GM12878 (cell line): ENCODE measurements around the gene LARGE1. TPM values are rescaled to one million over a fixed set of nuclear protein-coding genes. Genes with fewer than 3 reads are reported as not detected.
A peak's percentile ranks its signal among the peaks of the same experiment; 100 is the strongest.

Experiments
- BCLAF1 ChIP-seq: fragments of 450-650 bp; IDR thresholded peaks from 2 replicates; pipeline ENCODE4 v1.6.1; 2017; ENCODE audit warnings: antibody characterized with exemption, mild to moderate bottlenecking, moderate library complexity
- BRCA1 ChIP-seq: IDR thresholded peaks from 2 replicates; pipeline ENCODE4 v1.6.1; 2011; ENCODE audit warnings: low read depth, low read length, improper control_type of control experiment
- E4F1 ChIP-seq: fragments of 450-650 bp; IDR thresholded peaks from 2 replicates; pipeline ENCODE4 v1.6.1; 2018; ENCODE audit warnings: borderline replicate concordance, mild to moderate bottlenecking; ENCODE audit not compliant: partially characterized antibody
- FOS ChIP-seq: IDR thresholded peaks from 3 replicates; pipeline ENCODE4 v1.6.1; 2011; ENCODE audit warnings: borderline replicate concordance; ENCODE audit not compliant: insufficient read length; ENCODE audit errors: extremely low read depth
- FOXM1 ChIP-seq: IDR thresholded peaks from 2 replicates; pipeline ENCODE4 v1.6.1; 2012; ENCODE audit warnings: low read depth, mild to moderate bottlenecking, inconsistent platforms, low read length, moderate library complexity
- HCFC1 ChIP-seq: fragments of 150-350 bp; IDR thresholded peaks from 2 replicates; pipeline ENCODE4 v1.6.1; 2014; ENCODE audit warnings: low read length
- HDGF ChIP-seq: fragments of 450-650 bp; IDR thresholded peaks from 2 replicates; pipeline ENCODE4 v1.6.1; 2016; ENCODE audit warnings: antibody characterized with exemption
- IKZF2 ChIP-seq, 2 experiments: fragments of 450-650 bp; IDR thresholded peaks; 2 replicates each; pipeline ENCODE4 v1.6.1; 2017; ENCODE audit warnings: mild to moderate bottlenecking in 2 of 2, moderate library complexity in 2 of 2
- JUNB ChIP-seq: IDR thresholded peaks from 2 replicates; pipeline ENCODE4 v1.6.1; 2016; ENCODE audit warnings: antibody characterized with exemption, mild to moderate bottlenecking
- MEF2B ChIP-seq: fragments of 450-650 bp; IDR thresholded peaks from 2 replicates; pipeline ENCODE4 v1.6.1; 2018; ENCODE audit warnings: mild to moderate bottlenecking, moderate library complexity; ENCODE audit not compliant: partially characterized antibody, poor library complexity, severe bottlenecking
- NFXL1 ChIP-seq: fragments of 450-650 bp; IDR thresholded peaks from 2 replicates; pipeline ENCODE4 v1.6.1; 2017; ENCODE audit warnings: antibody characterized with exemption, mild to moderate bottlenecking, borderline replicate concordance
- PBX3 ChIP-seq: IDR thresholded peaks from 2 replicates; pipeline ENCODE4 v1.6.1; 2011; ENCODE audit warnings: mild to moderate bottlenecking, low read depth, low read length, moderate library complexity; ENCODE audit not compliant: insufficient replicate concordance
- PML ChIP-seq: IDR thresholded peaks from 2 replicates; pipeline ENCODE4 v1.6.1; 2012; ENCODE audit warnings: low read length, inconsistent platforms
- POU2F2 ChIP-seq: IDR thresholded peaks from 3 replicates; pipeline ENCODE4 v1.6.1; 2011; ENCODE audit warnings: low read depth, mild to moderate bottlenecking, low read length, borderline replicate concordance
- RAD21 ChIP-seq: IDR thresholded peaks from 2 replicates; pipeline ENCODE4 v1.6.1; 2011; ENCODE audit warnings: mild to moderate bottlenecking, low read depth, low read length, moderate library complexity; ENCODE audit not compliant: insufficient read depth
- RB1 ChIP-seq: fragments of 450-650 bp; formaldehyde crosslinking; IDR thresholded peaks from 2 replicates; pipeline ENCODE4 v1.6.1; 2017; ENCODE audit warnings: mild to moderate bottlenecking, borderline replicate concordance
- RUNX3 ChIP-seq: IDR thresholded peaks from 2 replicates; pipeline ENCODE4 v1.6.1; 2012; ENCODE audit warnings: low read length, inconsistent platforms
- SKIL ChIP-seq: fragments of 450-650 bp; IDR thresholded peaks from 2 replicates; pipeline ENCODE4 v1.6.1; 2017; ENCODE audit warnings: mild to moderate bottlenecking, low read depth, inconsistent platforms; ENCODE audit not compliant: poor library complexity, severe bottlenecking
- SMC3 ChIP-seq: IDR thresholded peaks from 2 replicates; pipeline ENCODE4 v1.6.1; 2011; ENCODE audit warnings: low read length, improper control_type of control experiment, borderline replicate concordance
- SREBF1 ChIP-seq: IDR thresholded peaks from 2 replicates; pipeline ENCODE4 v1.6.1; 2012; ENCODE audit warnings: mild to moderate bottlenecking, low read length
- ZNF24 ChIP-seq: fragments of 450-650 bp; IDR thresholded peaks from 2 replicates; pipeline ENCODE4 v1.6.1; 2017; ENCODE audit warnings: antibody characterized with exemption, mild to moderate bottlenecking
- ZNF622 ChIP-seq: fragments of 450-650 bp; IDR thresholded peaks from 2 replicates; pipeline ENCODE4 v1.6.1; 2017; ENCODE audit warnings: mild to moderate bottlenecking, inconsistent platforms
- polyA plus RNA-seq, 11 experiments: library from polyadenylated mRNA; depleted of rRNA in 4 of 11; unstranded in 6 of 11; stranded (reverse) in 5 of 11; fragments of >200 nt; fragmentation: Nextera tagmentation in 4 of 11; fragmentation: Illumina TruSeq in 1 of 11; extraction: Ambion mirVana in 4 of 11; extraction: Trizol in 1 of 11; gene quantifications; 1 replicate in 1 of 11; 2 replicates in 10 of 11; pipeline versions ENCODE4 v1.2.1 to v1.2.3, GENCODE V29; 2011 to 2016; ENCODE audit warnings: inconsistent platforms in 2 of 11, missing spikeins in 2 of 11, low read depth in 1 of 11
- total RNA-seq, 4 experiments: library from RNA; depleted of rRNA in 3 of 4; stranded (reverse); fragments of >200 nt in 3 of 4; fragmentation: Illumina TruSeq in 1 of 4; extraction: Trizol in 1 of 4; gene quantifications; 2 replicates each; pipeline versions ENCODE4 v1.2.1 to v1.2.3, GENCODE V29; 2013 to 2021

LARGE1 gene
- total and polyA plus RNA-seq, 10 of the 15 experiments (the other 5 are each of a cell fraction or from before 2014, with no cell fraction given): 3.2 to 41.4 (median 17.3) TPM

GRCh38 chr22:33917744-33918406 lies 2.4 kb downstream of the LARGE1 start (continued):
- TF ChIP-seq FOXM1 (peak; percentile 29; the same call in 1 of the 2 replicates), POU2F2 (0 out of 3 replicates have a peak, but pooled peaks have one; percentile 13), SMC3 (peak; percentile 63), BRCA1 (no peak), SREBF1 (no peak), SKIL (peak; percentile 51), PML (no peak), ZNF24 (no peak), IKZF2 (IDR thresholded peaks at IDR 0.05) (peak; percentile 55 to 68), HCFC1 (no peak), RUNX3 (peak; percentile 98), FOS (no peak), NFXL1 (no peak), PBX3 (no peak), MEF2B (no peak), RB1 (no peak), RAD21 (peak; percentile 92), HDGF (no peak), ZNF622 (no peak), E4F1 (no peak), BCLAF1 (no peak), JUNB (no peak)
